Measurements from ENCODE around the gene WSCD1.

DNA sequence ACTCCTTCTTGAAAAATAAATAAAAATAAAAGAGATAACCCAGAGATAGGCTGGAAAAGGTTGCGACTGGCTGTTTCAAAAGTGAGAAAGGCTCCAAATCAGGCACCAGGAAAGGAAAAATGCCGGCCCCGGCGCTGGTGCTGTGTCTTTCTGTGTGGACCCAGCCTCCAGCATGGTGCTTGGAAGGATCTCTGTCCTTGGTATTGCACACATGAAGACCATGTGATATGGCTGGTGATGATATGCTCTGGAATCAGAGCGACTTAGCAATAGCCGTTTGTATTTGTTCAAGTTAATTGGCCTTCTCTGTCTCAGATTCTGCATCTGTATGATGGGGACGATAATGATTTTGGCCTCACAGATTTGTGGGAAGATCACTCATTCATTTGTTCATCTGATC is 3.4 kb downstream of the WSCD1 start:
- TF ChIP-seq POLR2A (IDR thresholded peaks at IDR 0.05) (no peak), EP300 (IDR thresholded peaks at IDR 0.05) (no peak), CTCF (IDR thresholded peaks at IDR 0.05) (no peak), POLR2AphosphoS5 (IDR thresholded peaks at IDR 0.05) (no peak)

All from gastroesophageal sphincter (tissue), 3 donors.